ENCODE results near the gene CLIP1. TPM values are rescaled to one million over a fixed set of nuclear protein-coding genes. Genes with fewer than 3 reads are reported as not detected.

The CLIP1 gene
- 100 to 1,000 TPM in 3 of 4 donors, 10 to 100 TPM in 1; 86.7 to 103 (median 103) TPM for total RNA-seq

- TF ChIP-seq CTCF (IDR thresholded peaks at IDR 0.05; ENCODE audit: low read depth): no peak
These were observed at the start of gene CLIP1 for GRCh38 chr12:122421821-122422729. Gene CLIP1, minus strand, starts transcription at chr12:122422669. Its CDS starts 42,217 bp downstream, at chr12:122380452.

- TF ChIP-seq CTCF (IDR thresholded peaks at IDR 0.05; ENCODE audit: low read depth): no peak
These were observed 49.1 kb upstream of the CLIP1 start for GRCh38 chr12:122471324-122472226.

- TF ChIP-seq CTCF (IDR thresholded peaks at IDR 0.05; ENCODE audit: low read depth): no peak
These were observed 45.5 kb upstream of the CLIP1 start for GRCh38 chr12:122467983-122468382.

- TF ChIP-seq CTCF (IDR thresholded peaks at IDR 0.05; ENCODE audit: low read depth): no peak
These were observed 38.2 kb upstream of the CLIP1 start for GRCh38 chr12:122460641-122461040.

- no peak for TF ChIP-seq CTCF (IDR thresholded peaks at IDR 0.05; ENCODE audit: low read depth)
These were observed 37.6 kb upstream of the CLIP1 start for GRCh38 chr12:122460061-122460460.

- TF ChIP-seq CTCF (IDR thresholded peaks at IDR 0.05; ENCODE audit: low read depth): no peak
These were observed 36.7 kb upstream of the CLIP1 start for GRCh38 chr12:122459211-122459610.

Measured in subcutaneous adipose tissue (tissue), 4 donors.